Vagina (tissue), 2 donors: Measurements from ENCODE around the gene B4GALT4. TPM values are rescaled to one million over a fixed set of nuclear protein-coding genes. Genes with fewer than 3 reads are reported as not detected.

ENCODE experiments used
- DNase-seq, 2 donors: peaks; one replicate each; pipeline ENCODE4 v3.0.0-alpha.2; 2017; ENCODE audit errors: extremely low spot score in 2 of 2
- H3K27ac ChIP-seq: fragments of 200-600 bp; sonication (generic); one replicate; pipeline ENCODE4 v1.5.1; 2019
- H3K27me3 ChIP-seq: fragments of 200-600 bp; sonication (generic); one replicate; pipeline ENCODE4 v1.5.1; 2019
- H3K36me3 ChIP-seq, 2 donors: fragments of 200-600 bp; sonication (generic); one replicate each; pipeline ENCODE4 v1.5.1; 2017 to 2019
- H3K4me1 ChIP-seq: fragments of 200-600 bp; sonication (generic); one replicate; pipeline ENCODE4 v1.5.1; 2019
- H3K4me3 ChIP-seq, 2 donors: fragments of 200-600 bp; sonication (generic); 1 replicate in 1 of 2; 2 replicates in 1 of 2; pipeline ENCODE4 v1.5.1; 2016 to 2019
- H3K9me3 ChIP-seq: fragments of 200-600 bp; sonication (generic); one replicate; pipeline ENCODE4 v1.5.1; 2019
- POLR2A ChIP-seq, 2 donors: fragments of 450-650 bp; IDR thresholded peaks; one replicate each; pipeline ENCODE4 v1.6.1; 2017; ENCODE audit warnings: antibody characterized with exemption in 2 of 2, mild to moderate bottlenecking in 2 of 2, moderate library complexity in 2 of 2
- POLR2AphosphoS5 ChIP-seq, 2 donors: sonication (generic); formaldehyde crosslinking; IDR thresholded peaks; one replicate each; pipeline ENCODE4 v1.9.0; 2017; ENCODE audit warnings: antibody characterized with exemption in 2 of 2, mild to moderate bottlenecking in 2 of 2, low read depth in 1 of 2; ENCODE audit not compliant: insufficient read depth in 1 of 2
- intact Hi-C: fragments of 100-400 bp; cut with DNase I; formaldehyde crosslinking; loops from one replicate; pipeline ENCODE4 v1.15.1; 2023
- total RNA-seq: library from RNA; depleted of rRNA; stranded (reverse); fragments of >200 nt; gene quantifications from one replicate; pipeline ENCODE4 v1.2.3, GENCODE V29; 2016
- TF ChIP-seq, protein P1 (sequence below), 3 experiments: fragments of 450-650 bp in 2 of 3; fragments of 200-600 bp in 1 of 3; sonication (generic) in 1 of 3; IDR thresholded peaks; one replicate each; pipeline ENCODE4 v1.5.1; 2017 to 2019; ENCODE audit warnings: antibody characterized with exemption in 3 of 3, mild to moderate bottlenecking in 2 of 3, moderate library complexity in 2 of 3

B4GALT4 gene
- total RNA-seq, 1 donor from 2014 or later = 12.0 TPM

DNA sequence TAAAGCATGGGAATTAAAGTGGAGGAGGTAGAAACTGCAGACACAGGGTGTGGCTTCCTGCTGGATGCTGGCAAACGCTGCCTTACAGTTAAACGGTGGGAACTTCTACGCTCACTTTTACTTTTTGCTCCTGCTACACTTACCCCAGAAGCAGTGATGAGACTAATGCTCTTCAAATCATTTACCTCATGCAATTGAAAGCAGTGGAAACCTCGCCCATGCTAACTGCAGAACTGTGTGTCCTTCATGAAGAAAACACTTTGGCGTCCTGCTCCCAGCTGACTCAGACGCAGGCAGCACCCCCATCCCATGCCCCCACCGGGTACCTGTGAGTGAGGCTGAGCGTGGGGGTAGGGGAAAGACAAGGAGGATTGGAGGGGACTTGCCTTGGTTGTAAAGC is 35.5 kb downstream of the B4GALT4 start:
- no peak for DNase-seq
- intact Hi-C loops = no loop called here
- no peak for TF ChIP-seq POLR2A (IDR thresholded peaks at IDR 0.05)
- TF ChIP-seq, protein P1, sequence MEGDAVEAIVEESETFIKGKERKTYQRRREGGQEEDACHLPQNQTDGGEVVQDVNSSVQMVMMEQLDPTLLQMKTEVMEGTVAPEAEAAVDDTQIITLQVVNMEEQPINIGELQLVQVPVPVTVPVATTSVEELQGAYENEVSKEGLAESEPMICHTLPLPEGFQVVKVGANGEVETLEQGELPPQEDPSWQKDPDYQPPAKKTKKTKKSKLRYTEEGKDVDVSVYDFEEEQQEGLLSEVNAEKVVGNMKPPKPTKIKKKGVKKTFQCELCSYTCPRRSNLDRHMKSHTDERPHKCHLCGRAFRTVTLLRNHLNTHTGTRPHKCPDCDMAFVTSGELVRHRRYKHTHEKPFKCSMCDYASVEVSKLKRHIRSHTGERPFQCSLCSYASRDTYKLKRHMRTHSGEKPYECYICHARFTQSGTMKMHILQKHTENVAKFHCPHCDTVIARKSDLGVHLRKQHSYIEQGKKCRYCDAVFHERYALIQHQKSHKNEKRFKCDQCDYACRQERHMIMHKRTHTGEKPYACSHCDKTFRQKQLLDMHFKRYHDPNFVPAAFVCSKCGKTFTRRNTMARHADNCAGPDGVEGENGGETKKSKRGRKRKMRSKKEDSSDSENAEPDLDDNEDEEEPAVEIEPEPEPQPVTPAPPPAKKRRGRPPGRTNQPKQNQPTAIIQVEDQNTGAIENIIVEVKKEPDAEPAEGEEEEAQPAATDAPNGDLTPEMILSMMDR (IDR thresholded peaks at IDR 0.05) = no peak
- TF ChIP-seq POLR2AphosphoS5 (IDR thresholded peaks at IDR 0.05; ENCODE audit: insufficient read depth in 1 of 2, low read depth in 1 of 2) = no peak
- Histone ChIP-seq H3K27ac (no peak overlapping the region), H3K27me3 (no peaks in the 10 kb centered on the region), H3K9me3 (no peaks in the 10 kb centered on the region), H3K36me3 (peaks cover 0 to under 1% of the 10 kb centered on the region in 2 donors), H3K4me1 (peaks cover 6% of the 10 kb centered on the region), H3K4me3 (no peak overlapping the region)

DNA sequence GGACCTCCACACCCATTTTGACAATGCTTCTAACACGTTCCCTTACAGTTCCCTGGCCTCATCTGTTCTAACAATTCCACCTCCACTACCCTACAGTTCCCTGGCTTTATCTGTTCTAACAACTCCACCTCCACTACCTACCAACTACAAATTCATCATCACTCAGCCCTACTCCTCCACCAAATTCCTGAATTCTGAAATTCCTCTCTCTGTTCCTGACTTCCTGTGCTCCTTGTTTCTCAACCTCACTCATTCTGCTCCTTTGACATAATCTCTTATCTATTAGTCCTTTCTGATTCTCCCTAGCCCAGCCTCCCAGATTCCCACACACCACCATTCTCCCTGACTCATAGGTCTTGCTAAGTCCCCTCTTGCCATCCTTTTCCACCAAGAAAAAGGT is 44.8 kb downstream of the B4GALT4 start:
- no peak for DNase-seq
- intact Hi-C loops = no loop called here
- TF ChIP-seq, protein P1 (IDR thresholded peaks at IDR 0.05) = no peak
- no peak for TF ChIP-seq POLR2AphosphoS5 (IDR thresholded peaks at IDR 0.05; ENCODE audit: insufficient read depth in 1 of 2, low read depth in 1 of 2)
- TF ChIP-seq POLR2A (IDR thresholded peaks at IDR 0.05) = no peak
- Histone ChIP-seq H3K4me3 (no peak overlapping the region), H3K36me3 (no peaks in the 10 kb centered on the region), H3K4me1 (no peaks in the 10 kb centered on the region), H3K27me3 (no peaks in the 10 kb centered on the region), H3K27ac (no peak overlapping the region), H3K9me3 (no peaks in the 10 kb centered on the region)

DNA sequence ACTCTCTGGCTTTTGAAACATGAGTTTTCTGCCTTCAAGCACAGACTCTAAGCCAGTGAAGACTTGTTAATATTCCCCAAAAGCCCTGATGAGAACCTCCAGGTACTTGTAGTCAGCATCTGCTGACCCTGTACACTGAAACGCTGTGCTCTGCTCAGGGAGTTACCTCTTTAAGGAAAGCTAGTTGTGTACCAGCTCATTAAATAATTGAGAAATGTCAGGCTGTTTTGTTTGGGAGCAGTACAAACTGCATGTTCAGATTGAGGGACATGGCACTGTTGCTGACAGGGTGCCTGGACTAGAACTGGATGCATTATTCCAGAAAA is 45.6 kb downstream of the B4GALT4 start:
- Histone ChIP-seq H3K9me3 (no peaks in the 10 kb centered on the region), H3K4me3 (no peak overlapping the region), H3K27me3 (no peaks in the 10 kb centered on the region), H3K36me3 (no peaks in the 10 kb centered on the region), H3K27ac (no peak overlapping the region), H3K4me1 (no peaks in the 10 kb centered on the region)
- no peak for DNase-seq
- intact Hi-C loops = no loop called here
- TF ChIP-seq, protein P1 (IDR thresholded peaks at IDR 0.05) = no peak

DNA sequence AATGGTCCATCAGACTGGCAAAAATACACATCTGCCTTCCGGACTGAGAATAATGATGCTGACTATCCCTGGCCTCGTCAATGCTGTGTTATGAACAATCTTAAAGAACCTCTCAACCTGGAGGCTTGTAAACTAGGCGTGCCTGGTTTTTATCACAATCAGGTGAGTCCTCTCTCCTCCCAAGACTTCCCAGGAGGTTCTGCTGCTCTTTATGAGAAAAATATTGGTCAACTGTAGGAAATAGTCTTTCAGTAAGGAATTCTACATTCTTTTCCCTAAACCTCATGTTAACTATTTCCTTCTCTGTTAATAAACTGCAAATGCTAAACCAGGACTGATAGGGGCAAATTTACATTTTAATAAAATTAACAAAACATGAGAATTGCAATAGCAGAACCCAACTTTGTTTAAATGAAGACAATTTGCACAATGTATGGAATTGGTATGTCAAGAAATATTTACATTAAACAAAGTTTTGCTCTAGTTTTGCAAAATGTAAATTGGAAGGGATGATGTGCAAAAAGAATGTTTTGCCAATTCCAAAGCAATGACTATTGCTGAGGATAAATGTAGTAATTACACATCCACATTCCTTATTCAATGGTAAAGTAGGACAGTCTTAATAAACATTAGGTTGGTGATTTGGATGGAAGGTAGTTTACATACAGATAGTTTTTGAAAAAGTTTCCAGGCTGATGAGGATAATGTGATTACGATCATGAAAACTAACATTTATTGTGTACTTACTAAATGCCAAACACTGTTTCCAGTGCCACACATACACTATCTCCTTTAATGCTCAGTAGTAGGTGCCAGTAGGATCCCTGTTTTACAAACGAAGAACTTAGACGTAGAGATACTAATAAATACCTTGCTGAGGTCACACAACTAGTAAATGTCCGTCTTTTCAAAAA is 46.2 kb downstream of the B4GALT4 start:
- H3K27ac ChIP-seq = no peak overlapping the region
- no peak for TF ChIP-seq POLR2A (IDR thresholded peaks at IDR 0.05)
- no peaks in the 10 kb centered on the region for H3K27me3 ChIP-seq
- H3K9me3 ChIP-seq = no peaks in the 10 kb centered on the region
- no peaks in the 10 kb centered on the region for H3K4me1 ChIP-seq
- no peak for DNase-seq
- no peaks in the 10 kb centered on the region for H3K36me3 ChIP-seq
- intact Hi-C loops = no loop called here
- H3K4me3 ChIP-seq = no peak overlapping the region

DNA sequence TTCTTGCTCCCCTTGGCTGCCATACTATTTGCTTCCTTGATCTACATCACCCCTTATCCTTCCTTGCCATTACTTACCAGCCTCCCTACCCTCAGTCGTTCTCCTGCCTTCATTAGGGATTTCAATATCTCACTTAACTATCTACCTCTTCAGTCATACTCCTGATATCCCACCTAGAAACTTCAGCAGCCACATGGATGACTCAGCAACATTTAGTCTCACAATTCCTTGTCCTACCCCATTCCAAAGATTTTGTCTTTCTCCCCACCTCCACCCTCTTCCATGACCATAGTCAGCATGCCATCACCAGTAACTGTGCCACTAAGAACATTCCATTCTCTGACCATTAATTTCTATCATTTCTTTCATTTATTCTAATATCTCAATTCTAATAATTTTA is 48.9 kb downstream of the B4GALT4 start:
- no peaks in the 10 kb centered on the region for H3K36me3 ChIP-seq
- no peak for TF ChIP-seq POLR2AphosphoS5 (IDR thresholded peaks at IDR 0.05; ENCODE audit: insufficient read depth in 1 of 2, low read depth in 1 of 2)
- no peak for TF ChIP-seq POLR2A (IDR thresholded peaks at IDR 0.05)
- DNase-seq = no peak
- no peaks in the 10 kb centered on the region for H3K9me3 ChIP-seq
- H3K27ac ChIP-seq = no peak overlapping the region
- no peaks in the 10 kb centered on the region for H3K27me3 ChIP-seq
- H3K4me1 ChIP-seq = no peaks in the 10 kb centered on the region
- no peak overlapping the region for H3K4me3 ChIP-seq
- intact Hi-C loops = no loop called here

DNA sequence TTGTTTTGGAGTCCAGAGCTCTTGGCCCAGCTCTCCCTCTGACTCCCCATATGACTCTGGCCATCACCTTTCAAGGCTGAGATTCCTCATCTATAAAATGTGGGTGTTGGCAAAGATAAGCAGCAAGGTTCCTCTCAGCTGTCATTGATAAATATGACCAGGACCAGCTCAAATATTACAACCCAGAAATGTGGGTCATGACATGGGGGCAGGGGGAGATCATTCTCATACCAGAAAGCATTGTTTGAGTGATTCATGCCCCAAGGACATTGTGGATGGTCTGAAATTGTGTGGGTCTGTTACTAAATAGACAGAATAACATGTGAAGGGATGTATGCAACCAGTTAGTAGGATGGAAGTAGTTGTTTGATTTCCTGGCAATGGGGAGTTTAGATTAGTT is 53.4 kb downstream of the B4GALT4 start:
- Histone ChIP-seq H3K4me1 (no peaks in the 10 kb centered on the region), H3K27ac (no peak overlapping the region), H3K4me3 (no peak overlapping the region), H3K9me3 (no peaks in the 10 kb centered on the region), H3K27me3 (no peaks in the 10 kb centered on the region), H3K36me3 (no peaks in the 10 kb centered on the region)
- intact Hi-C loops = no loop called here
- TF ChIP-seq POLR2A (IDR thresholded peaks at IDR 0.05) = no peak
- no peak for TF ChIP-seq POLR2AphosphoS5 (IDR thresholded peaks at IDR 0.05; ENCODE audit: insufficient read depth in 1 of 2, low read depth in 1 of 2)
- TF ChIP-seq, protein P1 (IDR thresholded peaks at IDR 0.05) = no peak
- no peak for DNase-seq
